GM18951 (cell line): ENCODE results near the gene PACSIN1.

ENCODE experiments used
- POLR2A ChIP-seq: IDR thresholded peaks from 4 replicates; pipeline ENCODE4 v1.6.1; 2011; ENCODE audit warnings: mild to moderate bottlenecking; ENCODE audit not compliant: insufficient read length, insufficient read depth; ENCODE audit errors: extremely low read depth
- in situ Hi-C: fragments of 300-500 bp; cut with MboI; formaldehyde crosslinking; loops from one replicate; pipeline ENCODE4 v1.12.0; 2022; ENCODE audit warnings: low sequenced_read_pairs, mixed read lengths, inconsistent platforms; ENCODE audit not compliant: unreplicated experiment

Gene PACSIN1

DNA sequence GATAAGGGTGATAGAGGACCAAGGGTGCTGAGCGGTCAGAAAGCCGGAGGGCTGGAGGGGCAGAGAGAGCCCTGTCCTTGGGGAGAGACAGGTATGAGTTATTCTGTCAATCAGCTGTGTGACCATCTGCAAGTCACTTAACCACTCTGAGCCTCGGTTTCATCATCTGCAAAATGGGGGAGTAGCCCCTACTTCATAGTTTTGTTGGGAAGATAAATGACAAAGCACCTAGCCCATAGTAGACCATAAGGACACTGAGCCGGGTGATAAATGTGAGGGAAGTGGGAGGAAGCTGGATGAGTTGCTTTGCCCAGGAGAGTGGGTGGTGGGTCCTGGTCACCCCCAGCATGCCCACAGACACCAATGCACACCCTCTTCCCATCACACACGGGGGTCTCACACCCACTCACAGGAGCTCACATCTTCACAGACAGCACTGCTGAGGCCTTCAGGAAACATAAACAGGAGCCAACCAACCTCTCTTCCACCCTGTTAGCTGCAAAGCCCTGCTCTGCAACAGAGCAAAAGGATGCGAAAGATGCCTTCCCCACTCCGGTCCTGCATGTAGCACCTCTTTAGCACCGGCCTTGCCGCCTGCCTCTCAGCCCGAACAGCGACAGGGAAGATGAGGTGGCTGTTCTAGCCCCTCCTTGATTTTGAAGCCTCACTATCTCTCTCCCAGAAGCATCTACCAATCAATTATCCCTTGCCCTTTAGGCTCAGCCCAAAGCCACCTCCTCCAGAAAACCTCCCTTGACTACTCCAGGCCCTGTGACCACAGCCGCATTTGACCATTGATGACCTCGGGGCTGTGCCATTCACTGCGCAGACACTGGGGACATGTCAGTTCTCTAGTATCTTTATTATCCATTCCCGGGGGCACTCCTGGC, 71.3 kb downstream of the PACSIN1 start:
- in situ Hi-C loops, result no loop called here
- no peak for TF ChIP-seq POLR2A

DNA sequence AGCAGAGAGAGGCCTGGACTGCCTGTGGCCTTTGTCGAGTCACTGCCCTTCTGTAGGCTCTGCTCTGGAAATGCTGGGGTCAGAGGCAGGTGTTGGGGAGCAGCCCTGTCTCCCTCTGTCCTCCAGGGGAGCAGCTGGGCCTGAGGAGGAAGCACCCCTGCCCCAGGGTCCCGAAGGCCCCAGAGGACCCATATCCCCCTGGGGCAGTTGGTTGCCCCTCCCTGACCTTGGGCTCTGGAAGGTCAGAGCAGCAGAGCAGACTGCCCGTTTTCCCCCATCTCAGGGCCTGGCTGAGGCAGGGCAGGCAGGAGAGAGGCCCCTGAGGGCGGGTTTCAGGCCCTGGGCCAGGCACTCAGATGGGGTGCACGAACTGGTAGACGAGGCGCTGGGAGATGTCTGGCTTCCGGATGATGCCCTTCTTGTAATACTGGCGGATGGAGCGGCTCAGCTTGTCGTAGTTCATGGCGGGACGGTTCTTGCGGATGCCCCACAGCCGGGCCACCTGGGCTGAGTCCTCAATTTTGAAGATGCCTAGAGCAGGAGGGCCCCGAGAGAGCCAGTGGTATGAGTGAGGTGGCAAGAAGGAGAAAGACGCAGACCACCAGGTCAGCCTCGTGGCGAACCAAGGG, 72.2 kb downstream of the PACSIN1 start:
- no peak for TF ChIP-seq POLR2A
- in situ Hi-C loops, result no loop called here

DNA sequence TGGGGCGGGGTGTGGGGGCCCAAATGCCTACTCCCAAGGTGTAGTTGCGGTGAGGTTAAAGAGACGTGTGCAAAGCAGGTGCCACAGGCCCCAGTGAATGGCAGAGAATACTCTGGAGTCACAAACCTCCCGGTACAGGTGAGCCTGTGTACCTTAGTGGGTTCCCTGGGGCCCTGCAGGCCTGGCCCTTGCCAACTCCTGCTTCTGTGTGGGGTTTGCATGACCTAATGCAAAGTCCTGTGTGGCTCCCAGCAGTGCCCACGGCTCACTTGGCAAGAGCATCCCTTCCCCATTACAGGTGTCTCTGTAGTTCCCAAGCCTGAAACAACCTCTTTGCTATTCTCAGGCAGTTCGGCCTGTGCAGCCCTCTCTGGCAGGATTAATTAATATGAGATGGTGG, 72.7 kb downstream of the PACSIN1 start:
- in situ Hi-C loops, result no loop called here
- no peak for TF ChIP-seq POLR2A

DNA sequence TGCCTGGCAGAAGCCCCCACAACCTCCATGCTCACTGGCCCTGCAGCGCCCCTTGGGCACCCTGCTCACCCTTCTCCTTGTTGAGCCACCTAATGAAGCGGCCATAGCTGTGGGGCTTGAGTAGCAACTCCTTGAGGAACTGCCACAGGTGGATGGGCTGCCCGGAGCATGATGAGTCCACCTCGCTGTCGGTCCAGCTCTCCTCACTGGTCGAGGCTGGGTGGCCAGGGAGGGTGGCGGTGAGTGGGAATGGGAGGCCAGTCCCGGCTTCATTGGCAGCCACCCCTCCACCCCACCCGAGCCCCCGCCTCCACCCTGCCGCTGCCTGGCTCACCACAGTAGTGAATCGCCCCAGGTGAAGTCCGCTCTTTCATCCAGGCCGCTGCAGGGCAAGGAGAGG, 73.3 kb downstream of the PACSIN1 start:
- in situ Hi-C loops, result no loop called here
- no peak for TF ChIP-seq POLR2A

DNA sequence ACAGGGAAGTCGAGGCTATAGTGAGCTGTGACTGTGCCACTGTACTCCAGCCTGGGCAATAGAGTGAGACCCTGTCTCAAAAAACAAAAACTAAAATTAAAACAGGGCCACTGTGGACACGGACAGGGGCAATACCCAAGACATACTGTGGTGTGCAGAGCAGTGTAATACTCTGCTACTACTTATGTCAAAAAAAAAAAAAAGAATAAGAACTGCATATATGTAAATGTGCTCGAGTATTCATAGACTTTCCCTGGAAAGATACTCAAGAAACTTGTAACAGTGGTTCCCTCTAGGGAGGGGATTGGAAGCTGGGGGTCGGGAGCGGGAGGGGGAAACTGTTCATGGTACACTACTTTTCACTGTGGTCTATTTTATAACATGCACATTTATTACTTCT, 74.3 kb downstream of the PACSIN1 start:
- TF ChIP-seq POLR2A, result no peak
- in situ Hi-C loops, result no loop called here

DNA sequence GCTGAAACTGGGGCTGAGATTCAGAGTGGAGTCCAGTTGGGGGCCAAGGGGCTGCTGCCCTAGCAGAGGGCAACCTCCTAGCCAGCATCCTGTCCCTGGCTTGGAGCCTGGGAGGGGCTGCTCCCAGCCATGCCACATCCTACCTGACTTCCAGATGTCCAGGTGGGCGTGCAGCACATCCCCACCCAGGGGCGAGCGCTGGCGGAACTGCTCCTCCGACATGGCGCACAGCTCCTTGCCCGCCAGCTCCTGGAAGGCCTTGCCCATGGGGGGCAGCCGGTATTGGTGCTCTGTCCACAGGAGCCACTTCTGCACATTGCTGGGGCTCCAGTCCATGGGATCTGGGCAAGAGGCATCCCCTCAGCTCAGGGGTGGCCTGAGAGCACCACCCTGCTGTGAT, 75.0 kb downstream of the PACSIN1 start:
- in situ Hi-C loops, result no loop called here
- no peak for TF ChIP-seq POLR2A

DNA sequence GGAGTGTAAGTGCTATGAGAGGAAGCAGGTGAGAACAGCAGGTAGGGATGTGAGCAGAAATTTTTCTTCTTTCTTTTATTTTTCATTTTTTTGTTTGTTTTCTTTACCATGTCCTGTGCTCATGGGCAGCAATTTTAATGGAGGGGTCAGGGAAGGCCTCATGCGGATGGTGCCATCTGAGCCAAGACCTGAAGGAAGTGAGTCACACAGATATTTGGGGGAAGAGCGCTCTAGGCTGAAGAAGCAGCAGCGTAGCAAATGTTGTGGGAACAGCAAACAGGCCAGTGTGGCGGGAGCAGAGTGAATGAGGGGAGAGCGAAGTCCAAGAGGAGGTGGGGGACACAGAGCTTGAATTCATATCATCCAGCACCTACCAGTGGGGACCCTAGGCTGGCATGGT, 77.5 kb downstream of the PACSIN1 start:
- TF ChIP-seq POLR2A, result no peak
- in situ Hi-C loops, result no loop called here

DNA sequence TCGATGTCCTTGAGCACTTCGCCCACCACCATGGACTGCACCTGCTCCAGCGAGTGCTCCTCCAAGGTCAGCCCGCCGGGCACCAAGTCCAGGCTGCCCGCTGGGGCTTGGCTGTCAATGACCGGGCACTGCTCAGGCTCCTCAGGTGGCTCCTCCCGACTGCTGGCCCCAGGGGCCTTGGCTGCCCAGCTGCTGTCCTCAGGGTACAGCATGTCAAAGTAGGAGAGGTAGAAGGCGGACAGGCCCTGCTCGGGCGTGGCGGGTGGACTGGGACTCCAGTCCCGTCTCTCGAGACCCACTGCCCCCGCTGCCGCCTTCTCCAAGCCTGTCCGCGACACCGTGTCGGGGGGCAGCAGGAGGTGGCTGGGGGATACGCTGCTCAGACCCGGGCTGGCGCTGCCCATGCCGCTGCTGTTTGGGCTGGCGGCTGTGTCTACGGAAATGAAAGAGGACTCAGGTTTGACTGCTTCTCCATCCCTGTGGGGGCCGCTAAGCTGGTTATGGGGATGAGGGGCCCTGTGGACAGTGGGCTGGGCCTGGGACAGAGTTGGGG, 78.3 kb downstream of the PACSIN1 start:
- in situ Hi-C loops, result no loop called here
- no peak for TF ChIP-seq POLR2A

DNA sequence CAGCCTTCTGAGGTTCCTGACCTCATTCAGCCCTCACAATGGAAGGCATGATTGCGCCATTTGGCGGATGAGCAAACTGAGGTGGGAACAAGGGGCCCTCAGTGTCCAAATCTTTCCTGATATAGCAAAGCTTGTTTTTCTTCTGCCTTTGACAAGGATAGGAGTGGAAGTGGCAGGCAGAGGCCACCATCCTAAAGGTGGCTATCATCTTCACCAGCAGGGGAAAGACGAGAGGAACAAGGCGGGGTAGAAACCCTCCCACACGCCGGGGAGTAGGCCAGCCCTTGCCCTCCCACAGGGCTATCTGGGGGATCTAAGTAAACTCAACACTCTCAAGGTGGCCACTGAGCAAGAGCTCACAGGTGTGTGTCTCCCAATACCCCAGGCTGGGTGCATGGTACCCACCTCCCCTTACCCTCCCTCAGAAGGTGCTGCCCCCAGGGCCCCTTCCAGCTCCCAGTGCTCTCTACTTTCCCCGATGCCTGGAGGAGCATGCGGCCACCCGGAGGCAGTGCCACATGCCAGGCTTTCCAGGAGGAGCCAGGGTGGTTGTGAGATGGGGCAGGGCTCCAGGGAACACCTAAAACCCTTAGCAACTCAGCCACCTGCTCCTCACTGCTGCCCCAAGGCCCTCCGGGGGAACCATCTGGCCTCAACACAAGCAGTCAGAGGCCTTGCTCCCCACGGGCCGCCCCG, 79.0 kb downstream of the PACSIN1 start:
- TF ChIP-seq POLR2A, result no peak
- in situ Hi-C loops, result no loop called here

DNA sequence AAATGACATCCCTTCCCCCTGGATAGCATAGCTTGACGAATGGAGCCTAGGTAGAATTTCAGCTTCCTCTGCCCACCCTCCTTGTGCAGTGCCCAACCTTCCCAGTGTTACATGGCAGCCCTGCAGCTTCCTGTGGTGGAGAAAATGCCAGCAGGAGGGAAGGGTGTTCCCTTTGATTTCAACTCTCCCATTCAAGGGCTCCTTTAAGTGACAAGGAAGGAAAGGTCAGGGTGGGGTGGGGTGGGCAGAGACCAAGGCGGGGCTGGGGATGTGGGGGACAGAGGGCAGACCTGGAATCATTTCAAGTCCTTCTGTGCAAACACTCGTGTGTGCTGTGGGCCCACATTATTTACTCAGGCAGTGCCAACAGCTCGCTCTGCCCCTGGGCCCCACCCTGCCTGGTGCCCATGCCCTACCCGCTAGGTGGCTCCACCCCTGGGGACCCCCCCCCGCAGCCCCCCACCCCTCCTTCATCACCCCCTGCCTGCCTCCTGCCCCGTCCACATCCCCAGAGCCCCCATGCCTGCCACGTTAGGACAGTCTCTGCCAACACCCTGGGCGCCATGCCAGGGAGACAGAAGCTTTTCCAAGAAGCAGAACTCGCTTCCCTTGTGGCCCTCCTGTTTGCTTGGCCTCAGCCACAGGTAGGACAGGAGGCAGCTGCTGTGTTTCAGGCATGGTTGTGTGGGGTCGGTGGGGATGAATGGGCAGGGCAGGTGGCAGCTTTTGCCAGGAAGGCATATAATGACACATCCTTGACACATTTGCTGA, 80.9 kb downstream of the PACSIN1 start:
- in situ Hi-C loops, result no loop called here
- no peak for TF ChIP-seq POLR2A

DNA sequence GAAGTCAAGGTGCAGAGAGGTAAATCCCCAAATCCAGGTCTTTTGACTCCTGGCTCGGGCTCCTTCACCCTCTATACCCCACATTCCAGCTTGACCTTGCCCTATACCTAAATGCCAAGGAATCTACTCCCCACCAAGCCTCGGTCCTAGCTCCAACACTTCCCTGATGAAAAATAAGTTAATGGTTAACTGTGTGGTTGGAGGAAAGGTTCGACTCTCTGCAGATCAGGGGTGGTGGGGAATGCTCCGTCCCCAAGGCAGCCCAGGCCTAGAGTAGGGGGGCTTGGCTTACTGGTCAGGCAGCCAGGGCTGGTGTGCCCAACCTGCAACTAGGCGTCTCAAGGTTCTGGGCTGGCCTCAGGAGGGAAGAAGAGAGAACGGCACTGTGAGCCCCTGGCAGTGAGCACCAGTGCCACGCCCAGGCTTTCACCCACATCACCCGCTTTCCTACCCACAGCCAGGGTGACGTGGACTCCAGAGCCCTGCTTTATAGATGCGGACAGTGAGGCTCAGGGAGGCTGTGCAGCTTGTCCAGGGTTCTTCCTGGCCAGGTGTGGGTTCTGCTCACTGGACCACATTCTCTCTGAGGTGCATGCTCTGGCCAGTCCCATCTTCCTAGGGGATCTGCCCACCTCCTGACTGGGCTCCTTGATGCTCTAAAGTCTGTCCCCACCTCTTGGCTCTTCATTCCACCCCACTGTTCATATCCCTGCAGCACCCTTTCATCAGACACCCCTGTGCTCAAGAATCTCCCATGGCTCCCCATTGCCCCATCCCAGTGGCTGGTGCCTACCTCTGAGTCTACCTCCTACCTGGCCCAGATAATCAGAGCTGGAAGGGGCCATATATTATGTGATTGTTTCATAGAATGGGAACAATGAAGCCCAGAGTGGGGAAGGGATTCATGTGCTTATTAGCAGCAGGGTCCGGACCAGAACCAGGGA, 82.1 kb downstream of the PACSIN1 start:
- no peak for TF ChIP-seq POLR2A
- in situ Hi-C loops, result no loop called here

DNA sequence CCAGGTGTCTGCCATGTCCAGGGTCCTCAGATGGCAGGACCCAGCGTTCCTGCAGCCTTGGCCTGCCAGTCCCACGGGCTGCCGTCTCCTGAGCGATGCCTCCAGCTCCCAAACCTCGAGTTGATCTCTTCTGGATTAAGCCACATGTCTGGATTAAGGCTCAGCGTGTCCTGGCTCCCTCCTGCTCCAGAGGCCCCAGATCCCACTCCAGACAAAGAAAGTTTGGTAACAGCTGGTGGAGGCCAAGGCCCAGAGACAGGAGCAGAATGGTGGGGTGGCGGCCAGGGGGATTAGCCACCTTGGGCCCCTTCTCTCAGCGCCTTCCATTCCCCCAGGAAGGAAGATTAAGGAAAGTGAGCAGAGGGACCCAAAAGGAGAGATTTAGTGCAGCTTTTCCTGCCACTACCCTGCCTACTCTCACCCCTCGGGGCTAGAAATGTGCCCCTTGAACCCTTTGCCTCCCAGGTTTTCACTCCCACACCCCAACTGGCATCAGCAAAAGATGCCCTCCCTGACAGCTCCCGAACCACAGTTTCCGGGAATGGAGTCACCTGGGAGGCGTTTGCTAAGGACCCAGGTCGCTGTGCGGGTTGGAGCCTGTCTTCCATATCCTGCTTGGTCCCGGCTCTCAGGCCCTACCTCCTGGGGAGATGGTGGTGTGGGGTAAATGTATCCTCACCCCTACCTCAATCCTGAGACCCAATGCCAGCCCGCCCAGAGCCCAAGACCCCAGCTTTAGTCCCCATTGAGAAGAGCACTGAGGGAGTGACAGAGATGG, 83.3 kb downstream of the PACSIN1 start:
- TF ChIP-seq POLR2A, result no peak

More for the DNA sequence above, 83.3 kb downstream of the PACSIN1 start:
- in situ Hi-C loops, result no loop called here
